GM12878 (cell line): ENCODE data around the gene SEMA3G. TPM values are rescaled to one million over a fixed set of nuclear protein-coding genes. Genes with fewer than 3 reads are reported as not detected.

ENCODE experiments used
- ATAC-seq: fragments of 200-7000 bp; cut with Tn5 transposase; 3 replicates; pipeline ENCODE4 v1.9.1; 2020; ENCODE audit warnings: mild to moderate bottlenecking, moderate library complexity
- BruUV-seq: library from RNA; stranded (reverse); fragments of 400-500 nt; replicated peaks from 2 replicates; lab custom pipeline; 2021; lab: Mats Ljungman, UMichigan
- CTCF ChIA-PET: fragments of 300-600 bp; sonication (Branson Sonifier 250); formaldehyde crosslinking; extraction: SDS; loops from one replicate; lab custom pipeline; 2021; ENCODE audit warnings: inconsistent platforms; lab: Yijun Ruan, JAX
- POLR2A ChIA-PET: fragments of 350-600 bp; formaldehyde crosslinking; extraction: SDS; loops from one replicate; lab custom pipeline; 2021; ENCODE audit warnings: inconsistent platforms; lab: Charles Lee
- RAD21 ChIA-PET: fragments of 300-600 bp; sonication (Branson Sonifier 250); formaldehyde crosslinking; loops from one replicate; lab custom pipeline; 2023; ENCODE audit warnings: antibody characterized with exemption; ENCODE audit not compliant: unreplicated experiment; lab: Charles Lee
- SMC1A ChIA-PET: fragments of 300-600 bp; sonication (Branson Sonifier 250); formaldehyde crosslinking; loops from one replicate; lab custom pipeline; 2023; ENCODE audit not compliant: unreplicated experiment, uncharacterized antibody; lab: Charles Lee
- DNase-seq: peaks from one replicate; pipeline ENCODE4 v3.0.0-alpha.2; 2011; ENCODE audit warnings: low read depth, low spot score
- FAIRE-seq: peaks from 3 replicates; lab custom pipeline; 2011; peaks lifted over from hg19 to GRCh38; lab: Jason Lieb, UNC
- H2AFZ ChIP-seq: 2 replicates; pipeline ENCODE4 v1.6.0; 2011; ENCODE audit warnings: low read depth, low read length, control low read depth; ENCODE audit not compliant: control insufficient read depth
- H3K27ac ChIP-seq: 2 replicates; pipeline ENCODE4 v1.5.1; 2011; ENCODE audit warnings: control low read depth; ENCODE audit not compliant: control insufficient read depth, insufficient read depth
- H3K27me3 ChIP-seq, 2 experiments: replicated peaks in 1 of 2; 2 replicates each; pipeline versions ENCODE4 v1.6.0 to v1.6.1; 2011; ENCODE audit warnings: low read length in 1 of 2; ENCODE audit not compliant: control insufficient read depth in 2 of 2, insufficient read depth in 2 of 2
- H3K36me3 ChIP-seq, 2 experiments: 2 replicates each; pipeline ENCODE4 v1.5.1; 2011; ENCODE audit warnings: low read length in 1 of 2; ENCODE audit not compliant: control insufficient read depth in 2 of 2, insufficient read depth in 2 of 2
- H3K4me1 ChIP-seq: 2 replicates; pipeline ENCODE4 v1.6.1; 2011; ENCODE audit warnings: mild to moderate bottlenecking, low read length, moderate library complexity, mixed read lengths; ENCODE audit not compliant: control insufficient read depth, insufficient read depth
- H3K4me2 ChIP-seq: 2 replicates; pipeline ENCODE4 v1.6.0; 2011; ENCODE audit warnings: control low read depth; ENCODE audit not compliant: control insufficient read depth, insufficient read depth
- H3K4me3 ChIP-seq: fragments of 200-600 bp; sonication (generic); 2 replicates; pipeline ENCODE4 v1.5.1; 2016
- H3K79me2 ChIP-seq: 2 replicates; pipeline ENCODE4 v1.6.0; 2011; ENCODE audit warnings: low read length; ENCODE audit not compliant: control insufficient read depth, insufficient read depth
- H3K9ac ChIP-seq: 2 replicates; pipeline ENCODE4 v1.8.0; 2011; ENCODE audit warnings: low read length, control low read depth, mixed read lengths; ENCODE audit not compliant: control insufficient read depth, insufficient read depth
- H3K9me3 ChIP-seq: replicated peaks from 3 replicates; pipeline ENCODE4 v1.5.1; 2011; ENCODE audit warnings: mild to moderate bottlenecking, low read length; ENCODE audit not compliant: control insufficient read depth, insufficient read depth
- H4K20me1 ChIP-seq: 2 replicates; pipeline ENCODE4 v1.6.0; 2011; ENCODE audit not compliant: control insufficient read depth, insufficient read depth
- CREM ChIP-seq: IDR thresholded peaks from 2 replicates; pipeline ENCODE4 v1.6.1; 2014; ENCODE audit warnings: antibody characterized with exemption, low read depth
- EP300 ChIP-seq, 2 experiments: fragments of 150-350 bp in 1 of 2; IDR thresholded peaks; 2 replicates each; pipeline ENCODE4 v1.6.1; 2011 to 2012; ENCODE audit warnings: low read depth in 2 of 2, low read length in 2 of 2, borderline replicate concordance in 1 of 2, improper control_type of control experiment in 1 of 2, inconsistent platforms in 1 of 2; ENCODE audit not compliant: control insufficient read depth in 1 of 2
- IKZF2 ChIP-seq, 2 experiments: fragments of 450-650 bp; IDR thresholded peaks; 2 replicates each; pipeline ENCODE4 v1.6.1; 2017; ENCODE audit warnings: mild to moderate bottlenecking in 2 of 2, moderate library complexity in 2 of 2
- NFYB ChIP-seq: IDR thresholded peaks from 2 replicates; pipeline ENCODE4 v1.6.1; 2011; ENCODE audit warnings: low read depth, mild to moderate bottlenecking, low read length, improper control_type of control experiment, moderate library complexity; ENCODE audit not compliant: insufficient read depth
- PAX8 ChIP-seq: fragments of 450-650 bp; IDR thresholded peaks from 2 replicates; pipeline ENCODE4 v1.6.1; 2017; ENCODE audit warnings: mild to moderate bottlenecking, moderate library complexity
- POU2F2 ChIP-seq: IDR thresholded peaks from 3 replicates; pipeline ENCODE4 v1.6.1; 2011; ENCODE audit warnings: low read depth, mild to moderate bottlenecking, low read length, borderline replicate concordance
- WGBS: methylation state at CpG from one replicate; pipeline ENCODE4 v1.1.6; 2016; ENCODE audit warnings: low lambda C conversion rate; ENCODE audit not compliant: insufficient replicate concordance, insufficient coverage; ENCODE audit errors: missing lambda C conversion rate; 5-methylcytosine and 5-hydroxymethylcytosine counted together
- in situ Hi-C: fragments of 300-500 bp; cut with MboI; formaldehyde crosslinking; loops from 9 replicates; pipeline ENCODE4 v1.14.3; 2018; ENCODE audit warnings: mixed read lengths
- intact Hi-C: fragments of 100-400 bp; cut with micrococcal nuclease; formaldehyde crosslinking; loops from one replicate; pipeline ENCODE4 v1.14.2; 2022; ENCODE audit not compliant: unreplicated experiment
- polyA plus RNA-seq, 11 experiments: library from polyadenylated mRNA; depleted of rRNA in 4 of 11; unstranded in 6 of 11; stranded (reverse) in 5 of 11; fragments of >200 nt; fragmentation: Nextera tagmentation in 4 of 11; fragmentation: Illumina TruSeq in 1 of 11; extraction: Ambion mirVana in 4 of 11; extraction: Trizol in 1 of 11; gene quantifications; 1 replicate in 1 of 11; 2 replicates in 10 of 11; pipeline versions ENCODE4 v1.2.1 to v1.2.3, GENCODE V29; 2011 to 2016; ENCODE audit warnings: inconsistent platforms in 2 of 11, missing spikeins in 2 of 11, low read depth in 1 of 11
- total RNA-seq, 4 experiments: library from RNA; depleted of rRNA in 3 of 4; stranded (reverse); fragments of >200 nt in 3 of 4; fragmentation: Illumina TruSeq in 1 of 4; extraction: Trizol in 1 of 4; gene quantifications; 2 replicates each; pipeline versions ENCODE4 v1.2.1 to v1.2.3, GENCODE V29; 2013 to 2021
- TF ChIP-seq, protein P1 (sequence below): fragments of 450-650 bp; IDR thresholded peaks from 2 replicates; pipeline ENCODE4 v1.6.1; 2017; ENCODE audit warnings: mild to moderate bottlenecking, moderate library complexity
- TF ChIP-seq, protein P2 (sequence below): IDR thresholded peaks from 2 replicates; pipeline ENCODE4 v1.6.1; 2011; ENCODE audit warnings: borderline replicate concordance, low read depth, mild to moderate bottlenecking, moderate library complexity, mixed read lengths, low read length; ENCODE audit not compliant: insufficient read depth; ENCODE audit errors: extremely low read length

The SEMA3G gene
- total and polyA plus RNA-seq, 10 of the 15 experiments (the other 5 are each of a cell fraction or from before 2014, with no cell fraction given), result 0.03 to 0.04 TPM; not detected in 8

DNA sequence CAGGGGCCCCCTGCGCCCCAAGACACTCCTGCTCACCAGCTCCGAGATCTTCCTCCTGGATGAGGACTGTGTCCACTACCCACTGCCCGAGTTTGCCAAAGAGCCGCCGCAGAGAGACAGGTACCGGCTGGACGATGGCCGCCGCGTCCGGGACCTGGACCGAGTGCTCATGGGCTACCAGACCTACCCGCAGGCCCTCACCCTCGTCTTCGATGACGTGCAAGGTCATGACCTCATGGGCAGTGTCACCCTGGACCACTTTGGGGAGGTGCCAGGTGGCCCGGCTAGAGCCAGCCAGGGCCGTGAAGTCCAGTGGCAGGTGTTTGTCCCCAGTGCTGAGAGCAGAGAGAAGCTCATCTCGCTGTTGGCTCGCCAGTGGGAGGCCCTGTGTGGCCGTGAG is 47.2 kb upstream of the SEMA3G start:
- BruUV-seq, result no TSS peak

More for the DNA sequence above, 47.2 kb upstream of the SEMA3G start:
- H4K20me1 ChIP-seq, result no peaks in the 10 kb centered on the region
- ChIA-PET POLR2A (interaction anchor here (0.5 kb wide), 1 partner anchor 25 kb away, joined by 3 read pairs; no protein-coding TSS in a partner anchor), CTCF (no interaction called here), SMC1A (no interaction called here), RAD21 (no interaction called here)
- no peak overlapping the region for H2AFZ ChIP-seq
- no peaks in the 10 kb centered on the region for H3K27me3 ChIP-seq
- WGBS, result 91% methylated on average over 21 of the region's 21 CpGs
- H3K4me2 ChIP-seq, result no peak overlapping the region
- in situ Hi-C loops (no loop called here), intact Hi-C loops (no loop called here)
- H3K79me2 ChIP-seq, result no peaks in the 10 kb centered on the region
- DNase-seq (no peak), ATAC-seq (no peak), FAIRE-seq (no peak)
- no peak overlapping the region for H3K4me3 ChIP-seq
- no peaks in the 10 kb centered on the region for H3K4me1 ChIP-seq
- no peak overlapping the region for H3K27ac ChIP-seq
- no peaks in the 10 kb centered on the region for H3K9me3 ChIP-seq
- no peak overlapping the region for H3K9ac ChIP-seq
- no peak for TF ChIP-seq IKZF2 (IDR thresholded peaks at IDR 0.05)
- TF ChIP-seq, protein P1, sequence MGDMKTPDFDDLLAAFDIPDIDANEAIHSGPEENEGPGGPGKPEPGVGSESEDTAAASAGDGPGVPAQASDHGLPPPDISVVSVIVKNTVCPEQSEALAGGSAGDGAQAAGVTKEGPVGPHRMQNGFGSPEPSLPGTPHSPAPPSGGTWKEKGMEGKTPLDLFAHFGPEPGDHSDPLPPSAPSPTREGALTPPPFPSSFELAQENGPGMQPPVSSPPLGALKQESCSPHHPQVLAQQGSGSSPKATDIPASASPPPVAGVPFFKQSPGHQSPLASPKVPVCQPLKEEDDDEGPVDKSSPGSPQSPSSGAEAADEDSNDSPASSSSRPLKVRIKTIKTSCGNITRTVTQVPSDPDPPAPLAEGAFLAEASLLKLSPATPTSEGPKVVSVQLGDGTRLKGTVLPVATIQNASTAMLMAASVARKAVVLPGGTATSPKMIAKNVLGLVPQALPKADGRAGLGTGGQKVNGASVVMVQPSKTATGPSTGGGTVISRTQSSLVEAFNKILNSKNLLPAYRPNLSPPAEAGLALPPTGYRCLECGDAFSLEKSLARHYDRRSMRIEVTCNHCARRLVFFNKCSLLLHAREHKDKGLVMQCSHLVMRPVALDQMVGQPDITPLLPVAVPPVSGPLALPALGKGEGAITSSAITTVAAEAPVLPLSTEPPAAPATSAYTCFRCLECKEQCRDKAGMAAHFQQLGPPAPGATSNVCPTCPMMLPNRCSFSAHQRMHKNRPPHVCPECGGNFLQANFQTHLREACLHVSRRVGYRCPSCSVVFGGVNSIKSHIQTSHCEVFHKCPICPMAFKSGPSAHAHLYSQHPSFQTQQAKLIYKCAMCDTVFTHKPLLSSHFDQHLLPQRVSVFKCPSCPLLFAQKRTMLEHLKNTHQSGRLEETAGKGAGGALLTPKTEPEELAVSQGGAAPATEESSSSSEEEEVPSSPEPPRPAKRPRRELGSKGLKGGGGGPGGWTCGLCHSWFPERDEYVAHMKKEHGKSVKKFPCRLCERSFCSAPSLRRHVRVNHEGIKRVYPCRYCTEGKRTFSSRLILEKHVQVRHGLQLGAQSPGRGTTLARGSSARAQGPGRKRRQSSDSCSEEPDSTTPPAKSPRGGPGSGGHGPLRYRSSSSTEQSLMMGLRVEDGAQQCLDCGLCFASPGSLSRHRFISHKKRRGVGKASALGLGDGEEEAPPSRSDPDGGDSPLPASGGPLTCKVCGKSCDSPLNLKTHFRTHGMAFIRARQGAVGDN, result no peak
- no peak for TF ChIP-seq NFYB
- no peak for TF ChIP-seq EP300 (IDR thresholded peaks at IDR 0.05; ENCODE audit: borderline replicate concordance in 1 of 2, control insufficient read depth in 1 of 2, low read depth in 2 of 2, low read length in 2 of 2)
- no peak for TF ChIP-seq CREM
- no peak for TF ChIP-seq PAX8
- TF ChIP-seq, protein P2, sequence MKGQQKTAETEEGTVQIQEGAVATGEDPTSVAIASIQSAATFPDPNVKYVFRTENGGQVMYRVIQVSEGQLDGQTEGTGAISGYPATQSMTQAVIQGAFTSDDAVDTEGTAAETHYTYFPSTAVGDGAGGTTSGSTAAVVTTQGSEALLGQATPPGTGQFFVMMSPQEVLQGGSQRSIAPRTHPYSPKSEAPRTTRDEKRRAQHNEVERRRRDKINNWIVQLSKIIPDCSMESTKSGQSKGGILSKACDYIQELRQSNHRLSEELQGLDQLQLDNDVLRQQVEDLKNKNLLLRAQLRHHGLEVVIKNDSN, result no peak
- TF ChIP-seq POU2F2, result no peak
- peaks cover 6 to 27% of the 10 kb centered on the region in 2 experiments; a peak in 3 of 4 replicates for H3K36me3 ChIP-seq
